Ammon's horn (tissue), 1 donor: ENCODE measurements around the gene P4HA2.
"Not testable (repeated sequence)": the region's sequence is repeated elsewhere in the genome, so short reads cannot be mapped to it uniquely, and the experiment has no call there.

Experiments
- DNase-seq: peaks from one replicate; pipeline ENCODE4 v3.0.0-alpha.2; 2016; ENCODE audit warnings: low spot score

The P4HA2 gene

GRCh38 chr5:132199116-132199680 lies 28.5 kb downstream of the P4HA2 start:
- no peak for DNase-seq

GRCh38 chr5:132198571-132198970 lies 29.1 kb downstream of the P4HA2 start:
- DNase-seq, result no peak

GRCh38 chr5:132195727-132196126 lies 31.9 kb downstream of the P4HA2 start:
- DNase-seq, result no peak

GRCh38 chr5:132193165-132193694 lies 34.4 kb downstream of the P4HA2 start:
- DNase-seq, result no peak

GRCh38 chr5:132190161-132190817 lies 37.4 kb downstream of the P4HA2 start:
- peak; percentile 83 for DNase-seq

- DNase-seq, result no peak
Observed at GRCh38 chr5:132184588-132184987, 43.1 kb downstream of the P4HA2 start.

GRCh38 chr5:132183723-132184122 lies 43.9 kb downstream of the P4HA2 start:
- no peak for DNase-seq

- no peak for DNase-seq
Observed at GRCh38 chr5:132182359-132183040, 45.2 kb downstream of the P4HA2 start.

GRCh38 chr5:132181011-132181629 lies 46.5 kb downstream of the P4HA2 start:
- no peak for DNase-seq

GRCh38 chr5:132180134-132180745 lies 47.4 kb downstream of the P4HA2 start:
- peak; percentile 24 for DNase-seq

- DNase-seq, result no peak
Observed at GRCh38 chr5:132179405-132179804, 48.2 kb downstream of the P4HA2 start.

- DNase-seq, result no peak
Observed at GRCh38 chr5:132177691-132178149, 49.9 kb downstream of the P4HA2 start.

- DNase-seq, result no peak
Observed at GRCh38 chr5:132176987-132177386, 50.7 kb downstream of the P4HA2 start.

- DNase-seq, result no peak
Observed at GRCh38 chr5:132176521-132176945, 51.1 kb downstream of the P4HA2 start.

GRCh38 chr5:132162945-132163344 lies 64.7 kb downstream of the P4HA2 start:
- no peak for DNase-seq

- DNase-seq, result not testable (repeated sequence)
Observed at GRCh38 chr5:132161574-132162326, 65.9 kb downstream of the P4HA2 start.

- no peak for DNase-seq
Observed at GRCh38 chr5:132156413-132156812, 71.2 kb downstream of the P4HA2 start.

- DNase-seq, result no peak
Observed at GRCh38 chr5:132150565-132150964, 77.1 kb downstream of the P4HA2 start.

- no peak for DNase-seq
Observed at GRCh38 chr5:132147663-132148062, 80.0 kb downstream of the P4HA2 start.

- DNase-seq, result not testable (repeated sequence)
Observed at GRCh38 chr5:132145326-132145725, 82.3 kb downstream of the P4HA2 start.

- DNase-seq, result no peak
Observed at GRCh38 chr5:132143148-132143547, 84.5 kb downstream of the P4HA2 start.
